GM18907 (cell line): ENCODE data around the gene CCDC81.
A peak's percentile ranks its signal among the peaks of the same experiment; 100 is the strongest.
"Not testable (repeated sequence)": the region's sequence is repeated elsewhere in the genome, so short reads cannot be mapped to it uniquely, and the experiment has no call there.

ENCODE experiments used
- ATAC-seq: cut with Tn5 transposase; IDR thresholded peaks from one replicate; pipeline ENCODE4 v1.9.1; 2021; ENCODE audit warnings: mild to moderate bottlenecking, moderate library complexity; ENCODE audit not compliant: unreplicated experiment

The CCDC81 gene

DNA sequence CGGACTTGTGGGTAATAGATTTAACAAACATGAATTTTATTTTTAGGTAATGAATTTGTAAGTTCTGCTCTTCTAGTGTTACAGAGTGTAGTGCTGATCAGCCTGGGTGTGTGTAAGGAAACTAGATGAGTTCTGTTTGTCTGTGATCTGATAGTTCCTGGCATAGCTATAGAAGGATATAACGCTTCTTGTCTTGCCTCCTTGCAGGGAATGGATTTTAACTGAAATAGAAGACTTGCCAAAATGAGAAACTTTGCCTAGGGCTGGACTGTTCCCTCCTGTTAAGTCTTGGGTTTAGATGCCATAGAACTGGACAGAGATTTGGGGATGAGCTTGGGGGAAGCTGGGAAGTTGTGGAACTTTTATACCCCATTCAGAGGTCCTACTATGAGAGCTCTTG lies 11.6 kb downstream of the CCDC81 start:
- no peak for ATAC-seq

- no peak for ATAC-seq
Measured at GRCh38 chr11:86386746-86387145, 12.1 kb downstream of the CCDC81 start.

- no peak for ATAC-seq
Measured at GRCh38 chr11:86388198-86388597, 13.5 kb downstream of the CCDC81 start.

DNA sequence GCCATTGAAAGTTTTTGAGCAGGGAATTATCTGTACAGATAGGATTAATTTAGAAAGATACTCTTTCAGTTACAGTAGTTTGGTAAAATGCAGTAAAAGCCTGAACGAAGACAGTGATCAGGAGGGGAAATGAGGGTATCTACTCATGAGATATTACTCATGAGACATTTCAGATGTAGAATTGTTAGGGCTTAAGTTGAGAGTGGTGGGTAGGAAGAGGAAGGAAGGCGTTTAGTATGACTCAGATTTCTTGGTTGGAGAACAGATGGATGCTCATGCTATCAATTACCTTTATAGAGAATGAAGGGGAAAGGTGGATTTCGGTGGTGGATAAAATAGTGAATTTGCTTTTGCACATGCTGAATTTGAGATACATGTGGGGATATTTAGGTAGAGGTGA lies 15.8 kb downstream of the CCDC81 start:
- no peak for ATAC-seq

DNA sequence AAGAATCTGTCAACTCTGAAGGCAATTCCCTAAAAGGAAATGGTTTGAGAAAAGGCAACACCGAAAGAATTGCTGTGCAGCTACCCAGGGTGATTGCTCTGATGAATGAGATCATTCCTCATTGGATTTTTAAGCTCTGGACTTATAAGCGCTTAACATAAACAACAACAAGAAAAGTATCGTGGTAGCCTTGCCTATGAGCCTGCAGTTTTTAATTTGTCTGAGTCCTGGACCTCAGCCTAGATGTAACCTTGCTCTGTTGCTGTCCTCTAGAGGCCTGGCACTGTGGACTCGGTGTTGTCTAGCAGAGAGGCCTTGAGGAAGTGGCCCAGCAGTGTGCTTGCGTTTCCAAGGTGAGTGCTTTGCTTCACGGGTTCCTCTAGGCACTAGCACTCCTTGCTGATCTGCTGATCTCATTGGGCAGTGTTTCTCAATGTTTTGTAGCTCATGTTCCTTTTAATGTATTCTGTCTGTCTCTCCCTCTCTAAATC lies 20.4 kb downstream of the CCDC81 start:
- ATAC-seq = no peak

DNA sequence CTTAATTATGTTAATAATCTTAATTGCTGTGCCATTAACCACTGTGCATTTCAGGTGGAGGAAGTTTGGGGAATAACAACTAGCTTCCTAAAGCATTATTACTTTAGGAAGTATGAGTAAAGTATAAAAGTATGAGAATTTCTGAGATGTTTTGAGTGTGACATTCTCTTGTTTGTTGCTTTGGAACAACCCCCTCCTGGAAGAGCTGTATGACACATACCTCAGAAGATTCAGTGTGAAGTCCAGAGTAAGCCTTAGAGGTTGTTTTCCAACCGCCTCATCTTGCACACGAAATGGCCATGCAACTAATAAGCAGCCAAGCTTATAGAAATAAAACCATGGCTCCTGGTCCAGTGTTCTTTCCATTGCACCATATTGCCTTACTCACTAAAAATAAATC lies 21.7 kb downstream of the CCDC81 start:
- ATAC-seq = no peak

DNA sequence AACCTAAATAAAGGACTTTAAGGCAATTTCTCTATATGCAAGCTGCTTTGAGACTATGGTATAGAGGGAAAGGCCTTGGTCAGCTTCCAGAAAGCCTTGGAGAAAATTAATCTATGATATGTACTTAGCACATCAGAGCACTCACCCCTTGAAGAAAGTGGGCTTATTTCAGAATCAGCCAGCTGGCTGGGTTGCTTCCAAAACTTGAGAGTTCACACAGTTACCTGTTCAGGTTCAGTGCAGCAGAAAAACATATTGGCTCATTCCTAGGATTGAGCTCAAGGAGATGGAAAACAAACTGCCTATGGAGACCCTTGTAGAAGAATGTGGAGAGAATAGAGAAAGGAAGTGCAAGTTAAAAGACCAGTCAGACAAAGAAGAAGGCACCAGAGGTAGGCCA lies 22.7 kb downstream of the CCDC81 start:
- ATAC-seq = no peak

- ATAC-seq = no peak
Measured at GRCh38 chr11:86398106-86398505, 23.4 kb downstream of the CCDC81 start.

- ATAC-seq = no peak
Measured at GRCh38 chr11:86403458-86403857, 28.8 kb downstream of the CCDC81 start.

DNA sequence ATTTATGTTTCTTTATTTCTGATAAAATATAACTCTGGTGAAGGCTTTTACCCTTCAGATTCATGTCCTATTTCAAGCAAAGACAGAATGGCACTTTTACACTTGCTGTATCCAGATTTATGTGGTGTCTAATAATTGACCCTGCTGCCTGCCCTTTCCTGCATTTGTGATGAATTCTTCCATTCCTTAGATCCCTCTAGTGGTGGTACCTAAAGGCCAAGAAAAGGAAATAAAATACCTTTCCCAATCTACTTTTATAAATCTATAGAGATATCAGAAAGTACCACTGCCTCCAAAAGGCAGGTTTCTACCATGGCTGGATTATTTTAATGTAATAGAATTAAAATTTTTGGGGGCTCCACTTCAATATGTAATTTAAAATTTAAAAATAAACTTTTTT lies 34.2 kb downstream of the CCDC81 start:
- no peak for ATAC-seq

- ATAC-seq = no peak
Measured at GRCh38 chr11:86414032-86414431, 39.3 kb downstream of the CCDC81 start.

- no peak for ATAC-seq
Measured at GRCh38 chr11:86415026-86415425, 40.3 kb downstream of the CCDC81 start.

DNA sequence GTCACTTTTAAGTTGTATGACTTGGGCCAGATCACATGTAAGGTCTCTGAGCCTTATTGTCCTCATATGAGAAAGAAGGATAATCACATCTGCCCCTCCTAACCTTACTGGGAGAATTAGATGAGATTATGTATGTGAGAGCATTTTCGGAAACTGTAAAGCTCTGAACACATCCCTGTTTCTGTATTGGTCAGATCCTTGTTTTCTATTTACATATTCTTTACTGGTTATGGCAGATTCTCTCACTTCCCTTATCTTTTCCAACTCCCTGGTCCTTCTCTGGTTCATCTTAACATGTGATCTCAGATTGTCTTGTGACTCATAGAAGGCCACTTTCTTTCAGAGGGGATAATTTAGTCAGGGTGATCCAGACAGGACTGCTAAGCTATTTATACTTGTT lies 41.8 kb downstream of the CCDC81 start:
- ATAC-seq = no peak

DNA sequence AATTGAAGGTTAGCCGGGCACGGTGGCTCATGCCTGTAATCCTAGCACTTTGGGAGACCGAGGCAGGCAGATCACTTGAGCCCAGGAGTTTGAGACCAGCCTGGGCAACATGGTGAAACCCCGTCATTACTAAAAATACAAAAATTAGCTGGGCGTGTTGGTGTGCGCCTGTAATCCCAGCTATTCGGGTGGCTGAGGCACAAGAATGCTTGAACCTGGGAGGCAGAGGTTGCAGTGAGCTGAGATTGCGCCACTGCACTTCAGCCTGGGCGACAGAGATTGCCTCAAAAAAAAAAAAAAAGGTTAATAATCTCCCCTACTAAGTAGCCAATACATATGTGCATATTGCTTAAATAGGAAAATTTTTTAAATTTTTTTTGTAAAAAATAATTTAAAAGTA lies 42.3 kb downstream of the CCDC81 start:
- ATAC-seq = not testable (repeated sequence)

- ATAC-seq = no peak
Measured at GRCh38 chr11:86418106-86418505, 43.4 kb downstream of the CCDC81 start.

DNA sequence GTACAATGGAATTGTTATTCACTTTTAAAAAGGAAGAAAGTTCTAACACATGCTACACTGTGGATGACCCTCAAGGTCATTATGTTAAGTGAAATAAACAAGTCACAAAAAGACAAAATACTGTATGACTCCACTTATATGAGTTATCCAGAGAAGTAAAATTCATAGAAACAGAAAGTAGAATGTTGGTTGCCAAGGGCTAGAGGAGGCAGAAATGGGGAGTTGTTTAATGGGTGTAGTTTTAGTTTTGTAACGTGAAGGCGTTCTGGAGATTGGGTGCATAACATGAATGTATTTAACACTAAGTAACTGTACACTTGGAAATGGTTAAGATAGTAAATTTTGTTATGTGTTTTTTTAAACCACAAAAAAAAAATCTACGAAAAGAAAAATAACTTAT lies 43.8 kb downstream of the CCDC81 start:
- no peak for ATAC-seq

DNA sequence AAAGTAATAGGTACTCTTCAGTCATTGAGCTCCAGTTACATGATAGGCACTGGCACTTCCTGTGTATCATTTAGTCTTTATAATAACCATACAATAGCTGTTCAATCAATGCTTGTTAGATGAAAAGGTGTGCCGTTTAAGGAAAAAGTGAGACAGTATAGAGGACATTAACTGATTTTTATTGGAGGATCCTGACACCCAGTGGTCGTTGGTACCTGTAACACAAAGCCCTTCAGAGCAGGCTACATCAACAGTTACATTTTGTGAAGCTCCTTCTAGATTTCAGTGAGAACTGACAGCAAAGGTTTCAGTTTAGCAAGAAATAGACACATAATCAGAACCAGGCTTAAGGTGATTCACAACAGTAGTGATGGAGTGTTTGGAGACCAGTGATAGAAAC lies 44.2 kb downstream of the CCDC81 start:
- peak; percentile 59 for ATAC-seq

GRCh38 chr11:86421946-86422345 lies 47.3 kb downstream of the CCDC81 start:
- ATAC-seq = no peak

DNA sequence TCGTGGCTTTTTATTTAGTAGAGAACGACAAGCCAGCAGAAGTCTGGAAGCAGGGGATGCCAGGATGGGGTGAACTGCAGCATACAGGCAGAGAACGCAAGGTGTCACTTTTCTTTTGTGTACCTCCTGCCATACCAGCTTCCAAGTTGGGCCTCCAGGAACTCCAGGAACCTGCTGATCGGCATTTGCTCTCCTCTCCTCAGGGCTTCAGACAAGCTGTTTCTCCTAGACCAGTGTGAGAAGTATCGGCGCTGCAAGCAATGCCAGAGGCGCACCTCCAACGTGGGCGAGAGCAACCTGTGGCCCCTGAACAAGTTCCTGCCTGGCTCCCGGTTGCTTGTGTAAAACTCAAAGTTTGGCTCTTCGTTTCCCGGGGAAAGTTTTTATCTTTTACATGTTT lies 47.7 kb downstream of the CCDC81 start:
- ATAC-seq = no peak

DNA sequence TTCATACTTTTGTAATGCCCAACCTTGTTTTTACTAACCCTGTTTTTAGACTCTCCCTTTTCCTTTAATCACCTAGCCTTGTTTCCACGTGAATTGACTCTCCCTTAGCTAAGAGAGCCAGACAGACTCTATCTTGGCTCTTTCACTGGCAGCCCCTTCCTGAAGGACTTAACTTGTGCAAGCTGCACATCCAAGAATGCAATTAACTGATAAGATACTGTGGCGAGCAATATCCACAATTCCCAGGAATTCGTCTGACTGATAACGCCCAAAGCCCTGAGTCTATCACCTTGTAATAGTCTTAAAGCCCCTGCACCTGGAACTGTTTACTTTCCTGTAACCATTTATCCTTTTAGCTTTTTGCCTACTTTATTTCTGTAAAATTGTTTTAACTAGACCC lies 48.8 kb downstream of the CCDC81 start:
- not testable (repeated sequence) for ATAC-seq

DNA sequence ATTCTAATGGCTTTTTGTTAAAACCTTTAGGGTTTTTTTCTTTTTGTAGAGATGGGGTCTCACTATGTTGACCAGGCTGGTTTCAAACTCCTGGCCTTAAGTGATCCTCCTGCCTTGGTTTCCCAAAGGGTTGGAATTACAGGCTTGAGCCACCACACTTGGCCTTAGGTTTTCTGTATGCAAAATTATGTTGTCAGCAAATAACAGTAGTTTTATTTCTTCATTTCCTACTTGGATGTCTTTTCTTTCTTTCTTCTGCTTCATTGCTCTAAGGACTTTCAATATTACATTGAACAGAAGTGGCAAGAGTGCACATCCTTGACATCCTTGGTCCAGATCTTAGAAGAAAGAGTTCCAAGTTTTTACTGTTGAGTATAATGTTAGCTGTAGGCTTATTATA lies 52.8 kb downstream of the CCDC81 start:
- ATAC-seq = no peak

GRCh38 chr11:86431258-86431657 lies 56.6 kb downstream of the CCDC81 start:
- peak; percentile 92 for ATAC-seq

DNA sequence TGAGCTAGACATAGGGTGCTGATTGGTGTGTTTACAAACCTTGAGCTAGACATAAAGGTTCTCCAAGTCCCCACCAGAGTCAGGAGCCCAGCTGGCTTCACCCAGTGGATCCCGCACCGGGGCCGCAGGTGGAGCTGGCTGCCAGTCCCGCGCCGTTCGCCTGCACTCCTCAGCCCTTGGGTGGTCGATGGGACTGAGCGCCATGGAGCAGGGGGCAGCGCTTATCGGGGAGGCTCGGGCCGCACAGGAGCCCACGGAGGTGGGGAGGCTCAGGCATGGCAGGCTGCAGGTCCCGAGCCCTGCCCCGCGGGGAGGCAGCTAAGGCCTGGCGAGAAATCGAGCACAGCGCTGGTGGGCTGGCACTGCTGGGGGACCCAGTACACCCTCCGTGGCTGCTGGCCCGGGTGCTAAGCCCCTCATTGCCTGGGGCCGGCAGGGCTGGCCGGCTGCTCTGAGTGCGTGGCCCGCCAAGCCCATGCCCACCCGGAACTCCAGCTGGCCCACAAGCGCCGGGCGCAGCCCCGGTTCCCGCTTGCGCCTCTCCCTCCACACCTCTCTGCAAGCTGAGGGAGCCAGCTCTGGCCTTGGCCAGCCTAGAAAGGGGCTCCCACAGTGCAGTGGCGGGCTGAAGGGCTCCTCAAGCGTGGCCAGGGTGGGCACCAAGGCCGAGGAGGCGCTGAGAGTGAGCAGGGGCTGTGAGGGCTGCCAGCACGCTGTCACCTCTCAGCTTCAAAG lies 58.8 kb downstream of the CCDC81 start:
- ATAC-seq = not testable (repeated sequence)
